CD1c-positive myeloid dendritic cell (primary cell): ENCODE results near the gene PARP9.
A peak's percentile ranks its signal among the peaks of the same experiment; 100 is the strongest.

ENCODE experiments used
- DNase-seq: peaks from one replicate; pipeline ENCODE4 v3.0.0-alpha.2; 2016; ENCODE audit errors: extremely low spot score

Gene PARP9

GRCh38 chr3:122564155-122564912 lies at the start of gene PARP9, which contains the start of gene DTX3L:
Gene PARP9 (minus strand): TSS chr3:122564300. CDS start chr3:122559620, 4,680 bp downstream.
Gene DTX3L (plus strand): TSS chr3:122564338. CDS start chr3:122564427, 89 bp downstream.
- peak; percentile 88 for DNase-seq

DNA sequence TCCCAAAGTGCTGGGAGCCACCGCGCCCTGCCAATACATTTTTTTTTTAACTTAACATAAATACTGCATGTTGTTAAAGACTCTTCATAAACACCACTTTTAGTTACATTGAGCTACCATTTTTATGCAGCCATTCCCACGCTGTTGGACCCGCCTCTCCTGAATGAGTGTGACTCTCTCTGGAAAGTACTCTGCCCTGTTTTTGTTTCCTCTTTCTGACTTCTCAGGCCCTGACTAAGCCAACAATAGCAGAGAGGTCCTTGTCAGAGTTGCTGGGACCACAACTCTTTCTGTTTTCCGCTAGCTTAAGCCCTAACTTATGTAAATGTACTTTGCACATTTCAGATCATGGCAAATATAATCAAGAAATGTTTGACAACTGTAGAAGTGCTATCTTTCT lies 48.6 kb upstream of the PARP9 start:
- peak; percentile 13 for DNase-seq

- DNase-seq = peak; percentile 24
Measured at GRCh38 chr3:122609798-122610559, 45.9 kb upstream of the PARP9 start.

DNA sequence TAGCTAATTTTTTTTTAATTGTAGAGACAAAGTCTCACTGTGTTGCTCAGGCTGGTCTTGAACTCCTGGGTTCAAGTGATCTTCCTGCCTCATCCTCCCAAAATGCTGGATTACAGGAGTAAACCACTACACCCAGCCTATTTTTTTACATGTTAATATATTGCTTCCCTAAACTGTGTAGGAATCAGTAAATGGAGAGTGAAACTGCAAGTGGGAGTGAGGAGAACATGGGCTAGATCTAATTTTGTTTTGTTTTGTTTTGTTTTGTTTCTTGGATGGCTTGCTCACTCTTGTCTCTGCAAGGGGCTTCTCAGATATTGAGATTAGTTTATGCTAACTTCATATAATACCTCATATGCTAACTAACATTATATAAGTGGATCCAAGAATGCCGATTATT lies 44.8 kb upstream of the PARP9 start:
- DNase-seq = no peak

DNA sequence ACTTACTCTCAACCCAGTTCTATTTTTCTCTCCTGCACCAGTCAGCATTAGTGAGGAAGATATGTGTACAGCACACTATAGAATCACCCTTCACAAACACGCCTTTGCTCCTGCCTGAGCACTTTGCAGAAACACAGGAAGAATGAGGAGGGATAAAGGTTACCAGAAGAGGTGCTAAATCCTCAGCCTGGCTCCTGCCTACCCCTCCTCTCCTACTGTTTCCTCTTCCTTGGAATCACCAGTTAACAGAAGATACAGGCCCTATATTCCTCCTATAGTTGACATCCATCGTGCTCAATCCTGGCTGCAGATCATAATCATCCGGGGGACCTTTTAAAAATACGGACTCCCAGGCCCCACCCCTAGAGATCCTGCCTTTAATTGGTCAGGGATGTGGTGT lies 42.2 kb upstream of the PARP9 start:
- no peak for DNase-seq

DNA sequence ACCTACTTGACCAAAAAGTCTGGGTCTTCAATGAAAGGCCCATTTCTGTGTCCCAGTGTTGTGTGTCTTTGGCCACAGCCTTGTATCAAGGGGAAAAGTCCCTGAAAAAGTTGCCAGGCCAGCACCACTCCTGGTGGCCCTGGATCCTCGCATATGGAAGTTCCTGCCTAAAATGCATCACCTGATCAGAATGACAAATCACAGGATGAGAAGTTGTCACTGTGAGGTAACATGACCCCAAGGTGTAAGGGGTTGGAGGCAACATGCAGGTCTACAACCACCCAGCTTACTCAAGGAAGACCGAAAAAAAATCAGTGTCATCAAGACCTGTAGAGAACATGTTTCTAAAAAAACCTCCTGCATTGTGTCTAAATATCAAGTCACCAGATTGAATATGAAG lies 39.0 kb upstream of the PARP9 start:
- DNase-seq = no peak

DNA sequence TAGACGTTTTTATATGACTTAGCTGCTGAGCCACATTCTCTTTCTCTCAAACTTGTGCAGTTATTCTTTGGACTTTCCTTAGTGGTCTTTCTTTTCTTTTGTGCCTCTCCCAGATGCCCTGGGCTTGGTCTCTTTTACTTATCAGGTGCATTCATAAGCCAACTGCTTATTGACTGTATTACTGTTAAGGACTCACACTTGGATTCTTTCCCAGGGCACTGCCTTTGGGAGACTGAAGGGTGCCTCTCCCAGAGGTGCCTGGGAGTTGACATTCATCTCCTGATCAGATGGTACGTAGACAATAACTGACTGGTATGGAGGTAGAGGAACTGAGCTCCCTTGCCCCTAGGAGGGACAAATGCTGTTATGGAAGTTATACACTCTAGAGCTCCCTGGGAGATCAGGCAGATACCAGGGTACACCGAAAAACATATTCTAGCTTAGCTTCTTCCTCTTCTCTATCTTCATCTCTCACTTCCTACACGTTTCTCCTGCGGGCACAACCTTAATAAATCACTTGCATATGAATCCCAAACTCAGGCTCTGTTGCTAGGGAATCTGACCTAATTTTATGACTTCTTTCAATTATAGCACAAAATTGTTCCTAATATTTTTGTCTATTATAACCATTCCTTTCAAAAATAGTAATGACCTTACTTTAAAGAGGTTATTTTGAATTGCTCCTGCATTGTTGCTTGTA lies 38.1 kb upstream of the PARP9 start:
- DNase-seq = no peak

GRCh38 chr3:122598556-122598955 lies 34.5 kb upstream of the PARP9 start:
- DNase-seq = no peak

GRCh38 chr3:122598151-122598550 lies 34.1 kb upstream of the PARP9 start:
- DNase-seq = no peak

GRCh38 chr3:122594025-122594424 lies 29.9 kb upstream of the PARP9 start:
- no peak for DNase-seq

DNA sequence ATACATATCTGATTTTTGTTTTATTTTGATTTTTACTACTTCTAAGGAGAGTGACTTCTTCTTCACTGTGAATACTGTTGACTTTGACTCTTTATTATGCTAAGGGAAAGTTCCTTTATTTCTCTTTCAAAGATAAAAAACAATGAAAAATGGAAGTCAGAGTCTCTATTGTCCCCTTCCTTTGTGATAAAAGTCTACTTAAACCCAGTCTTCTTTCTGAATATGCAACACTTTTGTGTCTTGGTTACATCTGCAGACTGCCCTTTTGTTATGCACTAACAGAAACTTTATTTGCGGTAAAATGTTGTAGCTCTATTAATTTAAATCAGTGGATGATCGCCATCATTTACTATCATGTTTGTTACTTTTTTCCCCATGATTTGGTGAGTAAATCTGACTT lies 26.5 kb upstream of the PARP9 start:
- DNase-seq = no peak

DNA sequence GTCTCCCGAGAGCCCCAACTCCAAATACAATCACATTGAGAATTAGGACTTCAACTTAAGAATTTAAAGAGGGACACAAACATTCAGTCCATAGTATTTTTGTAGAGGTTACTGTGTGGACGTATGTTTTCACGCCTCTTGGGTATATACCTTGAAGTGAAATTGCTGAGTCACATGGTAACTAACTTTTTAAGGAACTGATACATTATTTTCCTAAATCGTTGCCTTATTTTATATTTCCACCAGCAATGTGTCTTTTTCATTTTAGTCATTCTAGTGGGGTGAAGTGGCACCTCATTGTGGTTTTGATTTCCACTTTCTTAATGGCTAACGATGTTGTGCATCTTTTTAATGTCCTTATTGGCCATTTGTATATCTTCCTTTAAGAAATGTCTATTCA lies 25.2 kb upstream of the PARP9 start:
- peak; percentile 51 for DNase-seq

DNA sequence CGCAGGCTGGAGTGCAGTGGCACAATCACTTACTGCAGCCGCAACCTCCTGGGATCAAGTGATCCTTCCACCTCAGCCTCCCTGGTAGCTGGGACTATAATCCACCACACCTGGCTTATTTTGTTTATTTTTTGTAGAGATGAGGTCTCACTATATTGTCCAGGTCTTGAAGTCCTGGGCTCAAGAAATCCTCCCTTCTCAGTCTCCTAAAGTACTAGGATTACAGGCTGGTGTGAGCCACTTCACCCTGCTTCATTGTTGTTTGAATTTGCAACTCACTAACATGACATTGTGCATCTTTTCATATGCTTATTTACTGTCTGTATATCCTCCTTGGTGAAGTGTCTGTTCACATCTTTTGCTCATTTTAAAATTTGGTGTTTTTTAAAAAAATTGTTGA lies 23.5 kb upstream of the PARP9 start:
- no peak for DNase-seq

GRCh38 chr3:122586773-122587485 lies 22.8 kb upstream of the PARP9 start:
- DNase-seq = no peak

- no peak for DNase-seq
Measured at GRCh38 chr3:122586098-122586497, 22.0 kb upstream of the PARP9 start.

DNA sequence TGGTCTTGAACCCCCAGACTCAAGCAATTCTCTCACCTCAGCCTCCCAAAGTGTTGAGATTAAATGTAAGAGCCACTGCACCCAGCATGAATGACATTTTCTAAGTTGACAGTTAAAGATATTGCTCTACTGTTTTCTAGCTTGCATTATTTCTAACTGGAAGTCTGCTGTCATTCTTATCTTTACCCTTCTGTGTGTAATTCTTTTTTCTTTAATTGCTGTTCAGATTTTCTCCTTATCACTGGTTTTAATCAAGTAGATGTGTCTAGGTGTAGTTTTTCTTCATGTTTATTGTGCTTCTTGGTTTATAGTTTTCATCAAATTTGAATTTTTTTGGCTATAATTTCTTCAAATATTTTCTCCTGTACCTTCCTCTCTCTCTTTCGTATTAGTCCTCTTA lies 18.3 kb upstream of the PARP9 start:
- DNase-seq = no peak

- DNase-seq = no peak
Measured at GRCh38 chr3:122581622-122582021, 17.5 kb upstream of the PARP9 start.

GRCh38 chr3:122580470-122580869 lies 16.4 kb upstream of the PARP9 start:
- DNase-seq = no peak

DNA sequence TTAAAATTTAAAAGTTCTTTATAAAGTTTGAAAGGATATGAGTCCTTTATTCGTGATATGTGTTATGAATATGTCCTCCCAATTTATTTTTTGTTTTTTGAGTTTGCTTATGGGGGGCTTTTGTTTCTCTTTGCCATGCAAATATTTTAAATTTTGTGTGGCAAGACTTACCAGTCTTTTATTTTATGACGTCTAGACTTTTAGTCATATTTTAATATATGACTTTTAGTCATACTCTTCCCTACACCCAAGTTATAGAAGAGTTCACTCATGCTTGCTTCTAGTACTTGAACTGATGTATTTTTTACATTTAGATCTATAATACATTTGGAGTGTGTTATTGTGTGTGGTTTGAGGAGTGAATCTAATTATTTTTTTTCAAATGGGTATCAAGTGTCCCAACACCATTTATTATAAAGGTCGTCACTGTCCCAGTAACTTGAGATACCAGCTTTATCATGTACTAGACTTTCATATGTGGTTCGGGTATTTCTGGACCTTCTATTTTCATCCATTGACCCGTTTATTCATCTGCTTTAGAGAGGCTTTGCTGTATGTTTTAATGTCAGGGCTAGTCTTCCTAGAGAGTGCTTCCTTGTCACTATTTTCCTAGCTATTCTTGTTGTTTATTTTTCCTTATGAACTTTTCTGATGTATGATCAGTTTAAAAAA lies 14.1 kb upstream of the PARP9 start:
- no peak for DNase-seq

GRCh38 chr3:122577409-122578031 lies 13.4 kb upstream of the PARP9 start, which contains the start of gene PARP15:
Gene PARP15 (plus strand): TSS chr3:122577650. CDS start chr3:122577668, 18 bp downstream.
- DNase-seq = peak; percentile 16
